HFFc6 (cell line): ENCODE data around the gene KRTAP5-5. TPM values are rescaled to one million over a fixed set of nuclear protein-coding genes. Genes with fewer than 3 reads are reported as not detected.

ENCODE experiments used
- DNase-seq: peaks from one replicate; pipeline ENCODE4 v3.0.0-alpha.2; 2018
- H3K27ac Mint-ChIP-seq: 2 replicates; pipeline ENCODE4 v1.8.0; 2020; ENCODE audit warnings: mild to moderate bottlenecking, mixed read lengths
- H3K27me3 Mint-ChIP-seq: 2 replicates; pipeline ENCODE4 v1.8.0; 2021; ENCODE audit warnings: mild to moderate bottlenecking, moderate library complexity, mixed read lengths; ENCODE audit not compliant: insufficient read depth
- H3K36me3 Mint-ChIP-seq: 2 replicates; pipeline ENCODE4 v1.8.0; 2021; ENCODE audit warnings: low read depth, mixed read lengths
- H3K4me1 Mint-ChIP-seq: 2 replicates; pipeline ENCODE4 v1.8.0; 2020; ENCODE audit warnings: low read depth, mixed read lengths
- H3K4me3 Mint-ChIP-seq: 2 replicates; pipeline ENCODE4 v1.8.0; 2020; ENCODE audit warnings: mild to moderate bottlenecking, moderate library complexity, mixed read lengths
- H3K9me3 Mint-ChIP-seq: 2 replicates; pipeline ENCODE4 v1.8.0; 2020; ENCODE audit warnings: mild to moderate bottlenecking, mixed read lengths
- CTCF ChIP-seq: fragments of 200-600 bp; sonication (generic); IDR thresholded peaks from 2 replicates; pipeline ENCODE4 v1.5.0; 2021; ENCODE audit warnings: antibody characterized with exemption, mild to moderate bottlenecking
- total RNA-seq, 6 experiments: library from RNA; stranded (reverse); fragmentation: NEBNext Ultra II Directional; extraction: Animal tissue kit (Norgen Biotek cat#: 25700); gene quantifications; 2 replicates in 1 of 6; 3 replicates in 5 of 6; pipeline ENCODE4 v1.2.3, GENCODE V29; 2021

KRTAP5-5 gene
- total RNA-seq, 6 experiments from 2014 or later, result not detected

GRCh38 chr11:1632053-1632714 lies 2.6 kb downstream of the KRTAP5-5 start:
- H3K27me3 Mint-ChIP-seq, result peaks cover 51% of the 10 kb centered on the region
- H3K4me3 Mint-ChIP-seq, result no peak overlapping the region
- no peak overlapping the region for H3K27ac Mint-ChIP-seq

GRCh38 chr11:1633864-1634263 lies 4.3 kb downstream of the KRTAP5-5 start:
- no peak overlapping the region for H3K27ac Mint-ChIP-seq
- H3K4me1 Mint-ChIP-seq, result no peaks in the 10 kb centered on the region
- H3K36me3 Mint-ChIP-seq, result no peaks in the 10 kb centered on the region
- TF ChIP-seq CTCF, result no peak
- peaks cover 49% of the 10 kb centered on the region for H3K27me3 Mint-ChIP-seq
- DNase-seq, result no peak
- H3K9me3 Mint-ChIP-seq, result no peaks in the 10 kb centered on the region
- no peak overlapping the region for H3K4me3 Mint-ChIP-seq

More at GRCh38 chr11:1632053-1632714, 2.6 kb downstream of the KRTAP5-5 start:
- Mint-ChIP-seq H3K4me1 (no peaks in the 10 kb centered on the region), H3K36me3 (no peaks in the 10 kb centered on the region), H3K9me3 (no peaks in the 10 kb centered on the region)
- TF ChIP-seq CTCF, result no peak
- no peak for DNase-seq

GRCh38 chr11:1636291-1636950 lies 6.8 kb downstream of the KRTAP5-5 start:
- H3K27me3 Mint-ChIP-seq, result peaks cover 54% of the 10 kb centered on the region

GRCh38 chr11:1637628-1638027 lies 8.1 kb downstream of the KRTAP5-5 start:
- H3K36me3 Mint-ChIP-seq, result no peaks in the 10 kb centered on the region
- DNase-seq, result no peak
- no peaks in the 10 kb centered on the region for H3K9me3 Mint-ChIP-seq
- H3K27me3 Mint-ChIP-seq, result peaks cover 46% of the 10 kb centered on the region
- no peak overlapping the region for H3K4me3 Mint-ChIP-seq
- no peaks in the 10 kb centered on the region for H3K4me1 Mint-ChIP-seq
- H3K27ac Mint-ChIP-seq, result no peak overlapping the region
- no peak for TF ChIP-seq CTCF

More at GRCh38 chr11:1636291-1636950, 6.8 kb downstream of the KRTAP5-5 start:
- H3K27ac Mint-ChIP-seq, result no peak overlapping the region
- DNase-seq, result no peak
- no peak overlapping the region for H3K4me3 Mint-ChIP-seq
- no peaks in the 10 kb centered on the region for H3K36me3 Mint-ChIP-seq
- TF ChIP-seq CTCF, result no peak
- no peaks in the 10 kb centered on the region for H3K4me1 Mint-ChIP-seq
- no peaks in the 10 kb centered on the region for H3K9me3 Mint-ChIP-seq

- Mint-ChIP-seq H3K4me1 (no peaks in the 10 kb centered on the region), H3K27ac (no peak overlapping the region), H3K36me3 (no peaks in the 10 kb centered on the region), H3K4me3 (no peak overlapping the region), H3K27me3 (peaks cover 39% of the 10 kb centered on the region), H3K9me3 (no peaks in the 10 kb centered on the region)
- DNase-seq, result no peak
- no peak for TF ChIP-seq CTCF
Measured at GRCh38 chr11:1638344-1638743, 8.8 kb downstream of the KRTAP5-5 start.
